SK-N-SH (cell line): ENCODE results near the gene CERS6. TPM values are rescaled to one million over a fixed set of nuclear protein-coding genes. Genes with fewer than 3 reads are reported as not detected.

Experiments used
- CTCF ChIA-PET: fragments of 300-600, 350-600 bp; formaldehyde crosslinking; extraction: SDS; loops from one replicate; lab custom pipeline; 2021; lab: Yijun Ruan, JAX
- POLR2A ChIA-PET: fragments of 350-600 bp; sonication (Branson Sonifier 250); formaldehyde crosslinking; extraction: SDS; loops from one replicate; lab custom pipeline; 2020; ENCODE audit warnings: antibody characterized with exemption, inconsistent platforms; lab: Yijun Ruan, JAX
- DNase-seq: peaks from one replicate; pipeline ENCODE4 v3.0.0; 2012
- H2AFZ ChIP-seq: fragments of 200-600 bp; sonication (generic); 2 replicates; pipeline ENCODE4 v1.8.1; 2016; ENCODE audit warnings: antibody characterized with exemption, mild to moderate bottlenecking, low read depth
- H3F3A ChIP-seq: fragments of 200-600 bp; sonication (generic); replicated peaks from 2 replicates; pipeline ENCODE3; 2016; ENCODE audit warnings: antibody characterized with exemption, mild to moderate bottlenecking; ENCODE audit not compliant: insufficient read depth
- H3K27ac ChIP-seq, 2 experiments: fragments of 200-500 bp in 1 of 2; fragments of 200-600 bp in 1 of 2; sonication (Bioruptor generic) in 1 of 2; sonication (generic), shearing (Covaris generic) in 1 of 2; 2 replicates each; pipeline versions ENCODE4 v1.5.1 to v1.6.1; 2014 to 2016; ENCODE audit warnings: low read depth in 2 of 2, inconsistent platforms in 1 of 2, low read length in 1 of 2, mild to moderate bottlenecking in 1 of 2, mixed read lengths in 1 of 2
- H3K27me3 ChIP-seq: fragments of 200-600 bp; sonication (generic), shearing (Covaris generic); 2 replicates; pipeline ENCODE4 v1.6.1; 2016; ENCODE audit warnings: mixed run types; ENCODE audit not compliant: insufficient read depth
- H3K36me3 ChIP-seq, 2 experiments: fragments of 200-500 bp in 1 of 2; fragments of 200-600 bp in 1 of 2; sonication (Bioruptor generic) in 1 of 2; sonication (generic) in 1 of 2; replicated peaks in 1 of 2; 2 replicates each; pipeline versions ENCODE3 to v1.5.1; 2014 to 2016; ENCODE audit warnings: low read length in 1 of 2, mild to moderate bottlenecking in 1 of 2; ENCODE audit not compliant: insufficient read depth in 2 of 2, control insufficient read depth in 1 of 2
- H3K4me1 ChIP-seq, 2 experiments: fragments of 200-500 bp in 1 of 2; fragments of 200-600 bp in 1 of 2; sonication (Bioruptor generic) in 1 of 2; sonication (generic), shearing (Covaris generic) in 1 of 2; 2 replicates each; pipeline versions ENCODE4 v1.5.1 to v1.6.1; 2014 to 2016; ENCODE audit warnings: low read depth in 1 of 2, low read length in 1 of 2, mixed run types in 1 of 2; ENCODE audit not compliant: insufficient read depth in 2 of 2, control insufficient read depth in 1 of 2
- H3K4me2 ChIP-seq: fragments of 200-600 bp; sonication (generic), shearing (Covaris generic); 2 replicates; pipeline ENCODE4 v1.6.1; 2017; ENCODE audit warnings: mixed run types
- H3K4me3 ChIP-seq, 2 experiments: fragments of 200-500 bp in 1 of 2; fragments of 200-600 bp in 1 of 2; sonication (Bioruptor generic) in 1 of 2; sonication (generic), shearing (Covaris generic) in 1 of 2; 2 replicates each; pipeline versions ENCODE4 v1.5.1 to v1.8.1; 2014 to 2016; ENCODE audit warnings: low read depth in 2 of 2, inconsistent platforms in 1 of 2, low read length in 1 of 2, mild to moderate bottlenecking in 1 of 2, mixed read lengths in 1 of 2, moderate library complexity in 1 of 2
- H3K79me2 ChIP-seq: fragments of 200-600 bp; sonication (generic); 2 replicates; pipeline ENCODE4 v1.8.1; 2017; ENCODE audit warnings: mild to moderate bottlenecking; ENCODE audit not compliant: insufficient read depth
- H3K9ac ChIP-seq: fragments of 200-600 bp; sonication (generic); 2 replicates; pipeline ENCODE4 v1.6.1; 2017; ENCODE audit warnings: mixed run types
- H3K9me2 ChIP-seq: fragments of 200-600 bp; sonication (generic); 2 replicates; pipeline ENCODE4 v1.6.1; 2017; ENCODE audit warnings: mixed run types
- H3K9me3 ChIP-seq: fragments of 200-600 bp; sonication (generic); 2 replicates; pipeline ENCODE4 v1.6.1; 2017; ENCODE audit warnings: mixed run types, mild to moderate bottlenecking, moderate library complexity
- H4K20me1 ChIP-seq: fragments of 200-600 bp; sonication (generic); 2 replicates; pipeline ENCODE4 v1.6.1; 2017; ENCODE audit warnings: mild to moderate bottlenecking, mixed run types; ENCODE audit not compliant: insufficient read depth
- CHD2 ChIP-seq: fragments of 150-350 bp; IDR thresholded peaks from 2 replicates; pipeline ENCODE4 v1.6.1; 2018; ENCODE audit warnings: low read length; ENCODE audit not compliant: partially characterized antibody
- ELF1 ChIP-seq: IDR thresholded peaks from 2 replicates; pipeline ENCODE4 v1.4.0; 2012
- FOSL2 ChIP-seq: IDR thresholded peaks from 2 replicates; pipeline ENCODE4 v1.4.0; 2012; ENCODE audit warnings: low read depth, mild to moderate bottlenecking, moderate library complexity, borderline replicate concordance
- FOXJ3 ChIP-seq: sonication (generic); formaldehyde crosslinking; IDR thresholded peaks from 2 replicates; pipeline ENCODE4 v1.5.1; 2020; ENCODE audit warnings: mild to moderate bottlenecking, missing genetic modification reagents
- JUND ChIP-seq: IDR thresholded peaks from 2 replicates; pipeline ENCODE4 v1.4.0; 2012
- MXI1 ChIP-seq: IDR thresholded peaks from 2 replicates; pipeline ENCODE4 v1.6.1; 2012; ENCODE audit warnings: mild to moderate bottlenecking, low read depth, low read length, improper control_type of control experiment
- NFIC ChIP-seq: IDR thresholded peaks from 2 replicates; pipeline ENCODE4 v1.4.0; 2012; ENCODE audit warnings: borderline replicate concordance
- POLR2AphosphoS5 ChIP-seq: IDR thresholded peaks from 2 replicates; pipeline ENCODE4 v1.6.1; 2012; ENCODE audit warnings: low read depth, low read length
- RAD21 ChIP-seq: IDR thresholded peaks from 2 replicates; pipeline ENCODE4 v1.6.1; 2012; ENCODE audit warnings: mild to moderate bottlenecking, low read length
- RCOR1 ChIP-seq: fragments of 150-350 bp; IDR thresholded peaks from 2 replicates; pipeline ENCODE4 v1.6.1; 2017; ENCODE audit warnings: antibody characterized with exemption, low read length
- RXRA ChIP-seq: IDR thresholded peaks from 2 replicates; pipeline ENCODE4 v1.4.0; 2012; ENCODE audit warnings: low read depth, mild to moderate bottlenecking, borderline replicate concordance
- SIN3A ChIP-seq: IDR thresholded peaks from 2 replicates; pipeline ENCODE4 v1.6.1; 2012; ENCODE audit warnings: low read depth, mild to moderate bottlenecking, low read length, moderate library complexity, borderline replicate concordance
- TAF1 ChIP-seq: IDR thresholded peaks from 2 replicates; pipeline ENCODE4 v1.6.1; 2012; ENCODE audit warnings: low read depth, mild to moderate bottlenecking, low read length, moderate library complexity, borderline replicate concordance
- TCF12 ChIP-seq: IDR thresholded peaks from 2 replicates; pipeline ENCODE4 v1.4.0; 2012
- TEAD4 ChIP-seq: IDR thresholded peaks from 2 replicates; pipeline ENCODE4 v1.4.0; 2012; ENCODE audit warnings: mild to moderate bottlenecking, borderline replicate concordance; ENCODE audit not compliant: insufficient read depth
- WGBS: methylation state at CpG from one replicate; pipeline ENCODE4 v1.1.6; 2017; ENCODE audit warnings: low lambda C conversion rate; 5-methylcytosine and 5-hydroxymethylcytosine counted together
- polyA plus RNA-seq, 3 experiments: library from polyadenylated mRNA; depleted of rRNA; stranded (reverse); fragments of >200 nt; gene quantifications; 2 replicates each; pipeline ENCODE4 v1.2.3, GENCODE V29; 2012
- TF ChIP-seq, protein P1 (sequence below): IDR thresholded peaks from 2 replicates; pipeline ENCODE4; 2012
- TF ChIP-seq, protein P2 (sequence below): fragments of 150-350 bp; IDR thresholded peaks from 2 replicates; pipeline ENCODE4 v1.6.1; 2017; ENCODE audit warnings: antibody characterized with exemption, low read length, low read depth, borderline replicate concordance
- TF ChIP-seq, protein P3 (sequence below): IDR thresholded peaks from 2 replicates; pipeline ENCODE4 v1.4.0; 2012; ENCODE audit warnings: low read depth, borderline replicate concordance
- TF ChIP-seq, protein P4 (sequence below): IDR thresholded peaks from 2 replicates; pipeline ENCODE4 v1.6.1; 2012; ENCODE audit warnings: mild to moderate bottlenecking, low read depth, low read length, moderate library complexity
- TF ChIP-seq, protein P5 (sequence below): IDR thresholded peaks from 2 replicates; pipeline ENCODE4 v1.4.0; 2012; ENCODE audit warnings: low read depth, borderline replicate concordance
- TF ChIP-seq, protein P6 (sequence below): IDR thresholded peaks from 2 replicates; pipeline ENCODE4 v1.4.0; 2012; ENCODE audit warnings: low read depth

CERS6 gene
- polyA plus RNA-seq, 1 of the 3 experiments (the other 2 are of a cell fraction), result 1.8 TPM

DNA sequence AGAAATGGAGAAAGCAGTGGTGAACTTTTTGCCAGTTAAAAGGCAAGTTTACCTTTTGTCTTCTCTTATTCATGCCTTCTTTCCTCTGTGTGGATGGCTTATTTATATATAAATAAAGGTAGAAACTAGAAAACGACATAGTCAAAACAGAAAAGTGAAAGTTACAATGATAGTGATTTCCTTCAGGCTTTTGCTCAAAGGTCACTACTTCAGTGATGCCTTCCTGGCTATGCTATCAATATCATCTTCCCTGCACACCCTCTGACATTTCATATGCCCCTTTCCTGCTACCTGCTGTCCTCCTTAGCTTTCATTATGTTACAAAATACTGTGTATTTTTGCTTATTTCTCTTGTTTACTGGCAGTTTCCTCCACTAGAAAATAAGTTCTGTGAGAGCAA lies 214.4 kb downstream of the CERS6 start:
- Histone ChIP-seq H3K4me1 (no peaks in the 10 kb centered on the region), H2AFZ (no peak overlapping the region), H3K4me3 (no peak overlapping the region)
- TF ChIP-seq POLR2AphosphoS5 (no peak), CHD2 (no peak), MXI1 (no peak), SIN3A (no peak), NFIC (no peak), FOSL2 (no peak), TAF1 (no peak), TEAD4 (no peak), ELF1 (no peak), FOXJ3 (CRISPR knock-in tag) (no peak), TCF12 (no peak), RAD21 (no peak), RXRA (no peak), RCOR1 (no peak), JUND (no peak)
- TF ChIP-seq, protein P1, sequence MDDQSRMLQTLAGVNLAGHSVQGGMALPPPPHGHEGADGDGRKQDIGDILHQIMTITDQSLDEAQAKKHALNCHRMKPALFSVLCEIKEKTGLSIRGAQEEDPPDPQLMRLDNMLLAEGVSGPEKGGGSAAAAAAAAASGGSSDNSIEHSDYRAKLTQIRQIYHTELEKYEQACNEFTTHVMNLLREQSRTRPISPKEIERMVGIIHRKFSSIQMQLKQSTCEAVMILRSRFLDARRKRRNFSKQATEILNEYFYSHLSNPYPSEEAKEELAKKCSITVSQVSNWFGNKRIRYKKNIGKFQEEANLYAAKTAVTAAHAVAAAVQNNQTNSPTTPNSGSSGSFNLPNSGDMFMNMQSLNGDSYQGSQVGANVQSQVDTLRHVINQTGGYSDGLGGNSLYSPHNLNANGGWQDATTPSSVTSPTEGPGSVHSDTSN, result no peak
- TF ChIP-seq, protein P2, sequence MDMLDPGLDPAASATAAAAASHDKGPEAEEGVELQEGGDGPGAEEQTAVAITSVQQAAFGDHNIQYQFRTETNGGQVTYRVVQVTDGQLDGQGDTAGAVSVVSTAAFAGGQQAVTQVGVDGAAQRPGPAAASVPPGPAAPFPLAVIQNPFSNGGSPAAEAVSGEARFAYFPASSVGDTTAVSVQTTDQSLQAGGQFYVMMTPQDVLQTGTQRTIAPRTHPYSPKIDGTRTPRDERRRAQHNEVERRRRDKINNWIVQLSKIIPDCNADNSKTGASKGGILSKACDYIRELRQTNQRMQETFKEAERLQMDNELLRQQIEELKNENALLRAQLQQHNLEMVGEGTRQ, result no peak
- TF ChIP-seq, protein P3, sequence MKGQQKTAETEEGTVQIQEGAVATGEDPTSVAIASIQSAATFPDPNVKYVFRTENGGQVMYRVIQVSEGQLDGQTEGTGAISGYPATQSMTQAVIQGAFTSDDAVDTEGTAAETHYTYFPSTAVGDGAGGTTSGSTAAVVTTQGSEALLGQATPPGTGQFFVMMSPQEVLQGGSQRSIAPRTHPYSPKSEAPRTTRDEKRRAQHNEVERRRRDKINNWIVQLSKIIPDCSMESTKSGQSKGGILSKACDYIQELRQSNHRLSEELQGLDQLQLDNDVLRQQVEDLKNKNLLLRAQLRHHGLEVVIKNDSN, result no peak
- TF ChIP-seq, all 33 proteins: peak for 0
- no peaks in the 10 kb centered on the region for H4K20me1 ChIP-seq
- no peaks in the 10 kb centered on the region for H3K36me3 ChIP-seq
- no peaks in the 10 kb centered on the region for H3K9me3 ChIP-seq
- ChIA-PET POLR2A (no interaction called here), CTCF (no interaction called here)
- no peak overlapping the region for H3K4me2 ChIP-seq
- H3K9me2 ChIP-seq, result no peaks in the 10 kb centered on the region
- H3K9ac ChIP-seq, result no peak overlapping the region
- no peak for DNase-seq
- H3K27ac ChIP-seq, result no peak overlapping the region
- H3F3A ChIP-seq, result no peaks in the 10 kb centered on the region
- 77% methylated on average over 1 of the region's 1 CpG for WGBS
- no peaks in the 10 kb centered on the region for H3K27me3 ChIP-seq
- H3K79me2 ChIP-seq, result no peaks in the 10 kb centered on the region

DNA sequence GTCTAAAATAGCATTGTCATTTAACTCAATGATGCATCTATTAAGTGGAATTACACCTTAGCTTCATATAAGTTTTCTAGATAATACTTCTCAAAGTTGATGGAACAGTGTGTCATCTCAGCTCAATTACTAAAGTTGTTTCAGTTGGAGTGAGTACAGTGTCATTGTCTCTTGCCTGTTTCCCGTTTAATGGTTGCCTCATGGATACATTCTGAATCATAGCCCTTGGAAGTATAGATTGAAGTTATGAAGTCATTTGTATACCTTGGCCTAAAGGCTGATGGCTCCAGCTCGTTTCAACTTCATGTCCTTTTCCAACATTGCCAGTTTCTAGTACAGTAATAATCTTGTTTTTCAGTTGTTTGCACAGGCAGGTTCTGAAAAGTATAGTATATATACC lies 215.9 kb downstream of the CERS6 start:
- no peak for DNase-seq
- WGBS, result 88% methylated on average over 2 of the region's 2 CpGs
- H3K4me2 ChIP-seq, result no peak overlapping the region
- H3K9ac ChIP-seq, result no peak overlapping the region
- H3K79me2 ChIP-seq, result no peaks in the 10 kb centered on the region
- H3K27me3 ChIP-seq, result no peaks in the 10 kb centered on the region
- H3F3A ChIP-seq, result no peaks in the 10 kb centered on the region
- no peaks in the 10 kb centered on the region for H3K9me3 ChIP-seq
- H2AFZ ChIP-seq, result no peak overlapping the region
- H3K4me1 ChIP-seq, result no peaks in the 10 kb centered on the region
- H3K27ac ChIP-seq, result no peak overlapping the region
- H3K4me3 ChIP-seq, result no peak overlapping the region
- no peaks in the 10 kb centered on the region for H3K36me3 ChIP-seq
- H4K20me1 ChIP-seq, result no peaks in the 10 kb centered on the region
- ChIA-PET CTCF (interaction anchor here (1.0 kb wide), 1 partner anchor 11 kb away, joined by 4 read pairs; no protein-coding TSS in a partner anchor), POLR2A (no interaction called here)
- no peaks in the 10 kb centered on the region for H3K9me2 ChIP-seq
- no peak for TF ChIP-seq TAF1
- TF ChIP-seq JUND, result no peak
- no peak for TF ChIP-seq FOXJ3 (CRISPR knock-in tag)
- TF ChIP-seq, protein P4, sequence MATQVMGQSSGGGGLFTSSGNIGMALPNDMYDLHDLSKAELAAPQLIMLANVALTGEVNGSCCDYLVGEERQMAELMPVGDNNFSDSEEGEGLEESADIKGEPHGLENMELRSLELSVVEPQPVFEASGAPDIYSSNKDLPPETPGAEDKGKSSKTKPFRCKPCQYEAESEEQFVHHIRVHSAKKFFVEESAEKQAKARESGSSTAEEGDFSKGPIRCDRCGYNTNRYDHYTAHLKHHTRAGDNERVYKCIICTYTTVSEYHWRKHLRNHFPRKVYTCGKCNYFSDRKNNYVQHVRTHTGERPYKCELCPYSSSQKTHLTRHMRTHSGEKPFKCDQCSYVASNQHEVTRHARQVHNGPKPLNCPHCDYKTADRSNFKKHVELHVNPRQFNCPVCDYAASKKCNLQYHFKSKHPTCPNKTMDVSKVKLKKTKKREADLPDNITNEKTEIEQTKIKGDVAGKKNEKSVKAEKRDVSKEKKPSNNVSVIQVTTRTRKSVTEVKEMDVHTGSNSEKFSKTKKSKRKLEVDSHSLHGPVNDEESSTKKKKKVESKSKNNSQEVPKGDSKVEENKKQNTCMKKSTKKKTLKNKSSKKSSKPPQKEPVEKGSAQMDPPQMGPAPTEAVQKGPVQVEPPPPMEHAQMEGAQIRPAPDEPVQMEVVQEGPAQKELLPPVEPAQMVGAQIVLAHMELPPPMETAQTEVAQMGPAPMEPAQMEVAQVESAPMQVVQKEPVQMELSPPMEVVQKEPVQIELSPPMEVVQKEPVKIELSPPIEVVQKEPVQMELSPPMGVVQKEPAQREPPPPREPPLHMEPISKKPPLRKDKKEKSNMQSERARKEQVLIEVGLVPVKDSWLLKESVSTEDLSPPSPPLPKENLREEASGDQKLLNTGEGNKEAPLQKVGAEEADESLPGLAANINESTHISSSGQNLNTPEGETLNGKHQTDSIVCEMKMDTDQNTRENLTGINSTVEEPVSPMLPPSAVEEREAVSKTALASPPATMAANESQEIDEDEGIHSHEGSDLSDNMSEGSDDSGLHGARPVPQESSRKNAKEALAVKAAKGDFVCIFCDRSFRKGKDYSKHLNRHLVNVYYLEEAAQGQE, result no peak
- TF ChIP-seq, protein P5, sequence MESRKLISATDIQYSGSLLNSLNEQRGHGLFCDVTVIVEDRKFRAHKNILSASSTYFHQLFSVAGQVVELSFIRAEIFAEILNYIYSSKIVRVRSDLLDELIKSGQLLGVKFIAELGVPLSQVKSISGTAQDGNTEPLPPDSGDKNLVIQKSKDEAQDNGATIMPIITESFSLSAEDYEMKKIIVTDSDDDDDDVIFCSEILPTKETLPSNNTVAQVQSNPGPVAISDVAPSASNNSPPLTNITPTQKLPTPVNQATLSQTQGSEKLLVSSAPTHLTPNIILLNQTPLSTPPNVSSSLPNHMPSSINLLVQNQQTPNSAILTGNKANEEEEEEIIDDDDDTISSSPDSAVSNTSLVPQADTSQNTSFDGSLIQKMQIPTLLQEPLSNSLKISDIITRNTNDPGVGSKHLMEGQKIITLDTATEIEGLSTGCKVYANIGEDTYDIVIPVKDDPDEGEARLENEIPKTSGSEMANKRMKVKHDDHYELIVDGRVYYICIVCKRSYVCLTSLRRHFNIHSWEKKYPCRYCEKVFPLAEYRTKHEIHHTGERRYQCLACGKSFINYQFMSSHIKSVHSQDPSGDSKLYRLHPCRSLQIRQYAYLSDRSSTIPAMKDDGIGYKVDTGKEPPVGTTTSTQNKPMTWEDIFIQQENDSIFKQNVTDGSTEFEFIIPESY, result no peak
- TF ChIP-seq, protein P6, sequence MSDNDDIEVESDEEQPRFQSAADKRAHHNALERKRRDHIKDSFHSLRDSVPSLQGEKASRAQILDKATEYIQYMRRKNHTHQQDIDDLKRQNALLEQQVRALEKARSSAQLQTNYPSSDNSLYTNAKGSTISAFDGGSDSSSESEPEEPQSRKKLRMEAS, result no peak
